CD4-positive, alpha-beta memory T cell (primary cell): Measurements from ENCODE around the gene EPHX1. TPM values are rescaled to one million over a fixed set of nuclear protein-coding genes. Genes with fewer than 3 reads are reported as not detected.
"Not testable (repeated sequence)": the region's sequence is repeated elsewhere in the genome, so short reads cannot be mapped to it uniquely, and the experiment has no call there.

Source experiments
- CTCF ChIA-PET: fragments of 350-600 bp; sonication (Branson Sonifier 250); formaldehyde crosslinking; loops from one replicate; lab custom pipeline; 2021; ENCODE audit warnings: inconsistent platforms; ENCODE audit not compliant: partially characterized antibody; lab: Charles Lee
- POLR2A ChIA-PET: fragments of 350-600 bp; sonication (Branson Sonifier 250); formaldehyde crosslinking; loops from one replicate; lab custom pipeline; 2021; ENCODE audit not compliant: partially characterized antibody; lab: Charles Lee
- DNase-seq, 5 donors: peaks; one replicate each; pipeline versions ENCODE4 v3.0.0 to v3.0.0-alpha.2; 2020 to 2022; ENCODE audit warnings: mixed read lengths in 1 of 5
- H3K27ac ChIP-seq: one replicate; pipeline ENCODE4 v1.7.0; 2013; ENCODE audit warnings: low read depth, low read length
- H3K27me3 ChIP-seq: 2 replicates; pipeline ENCODE4 v1.7.0; 2013; ENCODE audit warnings: mild to moderate bottlenecking, low read length, moderate library complexity; ENCODE audit not compliant: insufficient read depth
- H3K36me3 ChIP-seq: 2 replicates; pipeline ENCODE4 v1.7.0; 2013; ENCODE audit warnings: mild to moderate bottlenecking, low read length, moderate library complexity; ENCODE audit not compliant: insufficient read depth
- H3K4me1 ChIP-seq: 2 replicates; pipeline ENCODE4 v1.7.0; 2013; ENCODE audit warnings: mild to moderate bottlenecking, low read length, moderate library complexity; ENCODE audit not compliant: insufficient read depth
- H3K4me3 ChIP-seq, 2 donors: one replicate each; pipeline ENCODE4 v1.7.0; 2013; ENCODE audit warnings: low read length in 2 of 2, mild to moderate bottlenecking in 1 of 2
- H3K9me3 ChIP-seq, 2 donors: one replicate each; pipeline ENCODE4 v1.7.0; 2013; ENCODE audit warnings: low read length in 2 of 2, control low read depth in 1 of 2; ENCODE audit not compliant: control insufficient read depth in 1 of 2
- H3K27ac Mint-ChIP-seq, 7 donors: one replicate each; pipeline ENCODE4 v1.8.0; 2020 to 2021; ENCODE audit warnings: mixed read lengths in 7 of 7, mild to moderate bottlenecking in 6 of 7, inconsistent platforms in 3 of 7, moderate library complexity in 3 of 7
- H3K27me3 Mint-ChIP-seq, 2 donors: one replicate each; pipeline ENCODE4 v1.8.0; 2020 to 2021; ENCODE audit warnings: mixed read lengths in 2 of 2
- H3K36me3 Mint-ChIP-seq, 2 donors: one replicate each; pipeline ENCODE4 v1.8.0; 2020 to 2021; ENCODE audit warnings: mixed read lengths in 2 of 2, inconsistent platforms in 1 of 2, mild to moderate bottlenecking in 1 of 2
- H3K4me1 Mint-ChIP-seq, 4 donors: one replicate each; pipeline ENCODE4 v1.8.0; 2020 to 2021; ENCODE audit warnings: mixed read lengths in 4 of 4, mild to moderate bottlenecking in 1 of 4
- H3K4me3 Mint-ChIP-seq, 8 donors: one replicate each; pipeline ENCODE4 v1.8.0; 2020 to 2021; ENCODE audit warnings: mixed read lengths in 8 of 8, mild to moderate bottlenecking in 7 of 8, moderate library complexity in 6 of 8, inconsistent platforms in 3 of 8
- H3K9me3 Mint-ChIP-seq, 8 donors: one replicate each; pipeline ENCODE4 v1.8.0; 2020 to 2021; ENCODE audit warnings: mixed read lengths in 8 of 8, mild to moderate bottlenecking in 5 of 8, inconsistent platforms in 3 of 8, moderate library complexity in 1 of 8
- intact Hi-C: fragments of 100-400 bp; cut with micrococcal nuclease; formaldehyde crosslinking; loops from one replicate; pipeline ENCODE4 v1.15.1; 2023
- polyA plus RNA-seq, 2 donors: library from polyadenylated mRNA; unstranded; fragments of 300-500 nt; fragmentation: Illumina TruSeq; gene quantifications; one replicate each; pipeline ENCODE4 v1.2.3, GENCODE V29; 2021
- total RNA-seq, 2 experiments: library from RNA; stranded (reverse); gene quantifications; one replicate each; pipeline ENCODE4 v1.2.3, GENCODE V29; 2021

The EPHX1 gene
- total and polyA plus RNA-seq, 4 experiments from 2014 or later = 0.34 to 3.0 (median 1.3) TPM

DNA sequence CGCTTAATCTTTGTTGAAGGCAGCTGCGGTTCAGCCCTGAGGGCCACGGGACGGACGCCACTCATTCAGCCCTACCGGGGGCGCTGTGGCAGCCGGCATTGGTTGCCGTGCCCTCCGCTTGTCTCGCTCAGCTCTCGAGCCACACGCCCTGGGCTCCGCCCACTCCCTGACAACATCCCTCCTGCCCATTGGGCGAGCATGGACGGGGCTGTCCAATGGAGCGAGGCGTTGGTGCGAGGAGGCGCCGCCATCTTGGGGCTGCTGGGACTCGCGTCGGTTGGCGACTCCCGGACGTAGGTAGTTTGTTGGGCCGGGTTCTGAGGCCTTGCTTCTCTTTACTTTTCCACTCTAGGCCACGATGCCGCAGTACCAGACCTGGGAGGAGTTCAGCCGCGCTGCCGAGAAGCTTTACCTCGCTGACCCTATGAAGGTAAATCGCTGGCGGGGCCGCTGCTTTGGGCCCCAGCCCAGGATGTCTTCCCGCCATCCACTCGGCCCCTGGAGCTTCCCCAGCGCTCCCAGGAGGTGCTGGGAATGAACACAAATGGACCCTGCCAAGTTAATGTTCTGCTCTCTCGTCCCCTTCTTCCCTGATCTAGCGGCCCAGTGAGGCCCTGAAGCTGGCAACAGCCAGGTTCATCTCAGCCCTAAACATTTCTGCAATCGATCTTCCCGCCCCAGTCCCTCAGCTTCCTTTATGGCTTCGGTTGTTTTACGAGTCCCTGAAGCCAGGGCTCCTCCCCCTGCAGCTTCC lies 32.2 kb upstream of the EPHX1 start, which contains the start of gene SRP9:
Gene SRP9 (plus strand): TSS at position 244 of the 754 bp plus-strand sequence. CDS start 115 bp downstream, at position 359.
- Histone ChIP-seq H3K36me3 (no peaks in the 10 kb centered on the region), H3K27me3 (no peaks in the 10 kb centered on the region), H3K27ac (peak within 1 kb of the TSS; percentile 94), H3K4me3 (peak within 1 kb of the TSS; percentile 68 to 94), H3K9me3 (no peaks in the 10 kb centered on the region), H3K4me1 (peaks cover 57% of the 10 kb centered on the region)
- intact Hi-C loops = loop anchor here (1.0 to 5.0 kb wide), 13 partner anchors 33 to 350 kb away; partner anchors contain the start of genes EPHX1, H3-3A, LBR and PYCR2
- H3K27me3 Mint-ChIP-seq = no peaks in the 10 kb centered on the region
- CTCF ChIA-PET = interaction anchor here (0.6 to 3.4 kb wide), 28 partner anchors 8 to 310 kb away, joined by 3 to 27 read pairs (median 4); partner anchors contain the start of genes EPHX1, PYCR2 and TMEM63A
- no peak within 1 kb of the TSS for H3K4me3 Mint-ChIP-seq
- no peaks in the 10 kb centered on the region for H3K9me3 Mint-ChIP-seq
- peaks cover 0 to 32% (median 27%) of the 10 kb centered on the region in 4 donors for H3K4me1 Mint-ChIP-seq
- peak; percentile 99 for DNase-seq
- POLR2A ChIA-PET = interaction anchor here (0.7 to 4.3 kb wide), 55 partner anchors 9 to 630 kb away, joined by 3 to 78 read pairs (median 6); partner anchors contain the start of genes EPHX1, H3-3A, LBR and LEFTY1
- peaks cover 16 to 18% of the 10 kb centered on the region in 2 donors for H3K36me3 Mint-ChIP-seq
- H3K27ac Mint-ChIP-seq = no peak within 1 kb of the TSS

DNA sequence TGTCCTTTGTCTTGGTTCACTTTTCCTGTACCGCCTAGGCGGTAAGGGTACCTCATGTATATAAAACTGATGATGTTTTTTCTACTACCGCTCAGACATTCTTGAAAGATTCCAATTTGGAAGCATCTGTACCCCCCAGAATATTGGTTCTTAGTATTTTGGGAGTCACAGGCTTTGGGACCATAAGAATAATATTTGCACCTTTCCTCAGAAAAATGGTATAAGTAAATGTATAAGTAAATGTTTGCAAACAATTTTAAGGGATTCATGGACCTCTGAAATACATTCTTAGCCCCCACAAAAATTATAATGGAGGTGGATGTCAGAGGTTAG lies 31.6 kb upstream of the EPHX1 start:
- no peak for DNase-seq
- peaks cover 62% of the 10 kb centered on the region for H3K4me1 ChIP-seq
- ChIA-PET CTCF (interaction anchor here (0.7 to 3.4 kb wide), 19 partner anchors 9 to 309 kb away, joined by 3 to 27 read pairs (median 4); partner anchors contain the start of genes EPHX1, PYCR2 and TMEM63A), POLR2A (interaction anchor here (0.9 to 4.3 kb wide), 47 partner anchors 9 to 630 kb away, joined by 3 to 78 read pairs (median 7); partner anchors contain the start of genes EPHX1, H3-3A, LBR and PARP1)
- Mint-ChIP-seq H3K4me1 (peaks cover 0 to 38% (median 27%) of the 10 kb centered on the region in 4 donors), H3K36me3 (peaks cover 20 to 21% of the 10 kb centered on the region in 2 donors), H3K4me3 (no peak overlapping the region), H3K27ac (no peak overlapping the region), H3K27me3 (no peaks in the 10 kb centered on the region), H3K9me3 (no peaks in the 10 kb centered on the region)
- H3K27ac ChIP-seq = peak overlapping the region; percentile 94
- H3K9me3 ChIP-seq = no peaks in the 10 kb centered on the region
- H3K27me3 ChIP-seq = no peaks in the 10 kb centered on the region
- peaks cover under 1% of the 10 kb centered on the region for H3K36me3 ChIP-seq
- intact Hi-C loops = loop anchor here (1.0 to 5.0 kb wide), 5 partner anchors 69 to 351 kb away; partner anchors contain the start of gene LBR
- peak overlapping the region; percentile 68 to 94 for H3K4me3 ChIP-seq

DNA sequence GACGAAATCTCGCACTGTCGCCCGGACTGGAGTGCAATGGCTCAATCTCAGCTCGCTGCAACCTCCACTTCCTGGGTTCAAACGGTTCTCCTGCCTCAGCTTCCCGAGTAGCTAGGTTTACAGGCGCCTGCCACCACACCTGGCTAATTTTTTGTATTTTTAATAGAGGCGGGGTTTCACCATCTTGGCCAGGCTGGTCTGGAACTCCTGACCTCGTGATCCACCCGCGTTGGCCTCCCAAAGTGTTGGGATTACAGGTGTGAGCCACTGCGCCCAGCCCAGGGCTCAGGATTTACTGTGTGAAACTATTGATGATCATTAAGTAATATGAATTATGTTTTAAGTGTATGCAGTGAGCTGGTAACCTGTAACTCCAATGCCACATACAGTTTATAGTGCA lies 30.8 kb upstream of the EPHX1 start:
- H3K4me3 Mint-ChIP-seq = peak overlapping the region in 1 of 8 donors; percentile 28
- ChIA-PET CTCF (interaction anchor here (0.9 to 3.4 kb wide), 8 partner anchors 18 to 347 kb away, joined by 3 to 27 read pairs (median 4); partner anchors contain the start of gene EPHX1), POLR2A (interaction anchor here (0.9 to 4.3 kb wide), 16 partner anchors 8 to 283 kb away, joined by 3 to 78 read pairs (median 17); partner anchors contain the start of genes H3-3A, PYCR2, SDE2 and TMEM63A)
- intact Hi-C loops = loop anchor here (5.0 kb wide), 4 partner anchors 68 to 352 kb away; partner anchors contain the start of gene LBR
- H3K27me3 ChIP-seq, H3K9me3 Mint-ChIP-seq, H3K27ac Mint-ChIP-seq, DNase-seq, H3K9me3 ChIP-seq, H3K36me3 ChIP-seq, H3K27me3 Mint-ChIP-seq: not testable (repeated sequence)
- H3K4me3 ChIP-seq = peak overlapping the region in 1 of 2 donors; percentile 94
- H3K4me1 Mint-ChIP-seq = peaks cover 8 to 46% (median 31%) of the 10 kb centered on the region in 4 donors
- H3K27ac ChIP-seq = peak overlapping the region; percentile 94
- H3K36me3 Mint-ChIP-seq = peaks cover 26 to 28% of the 10 kb centered on the region in 2 donors
- peaks cover 68% of the 10 kb centered on the region for H3K4me1 ChIP-seq

DNA sequence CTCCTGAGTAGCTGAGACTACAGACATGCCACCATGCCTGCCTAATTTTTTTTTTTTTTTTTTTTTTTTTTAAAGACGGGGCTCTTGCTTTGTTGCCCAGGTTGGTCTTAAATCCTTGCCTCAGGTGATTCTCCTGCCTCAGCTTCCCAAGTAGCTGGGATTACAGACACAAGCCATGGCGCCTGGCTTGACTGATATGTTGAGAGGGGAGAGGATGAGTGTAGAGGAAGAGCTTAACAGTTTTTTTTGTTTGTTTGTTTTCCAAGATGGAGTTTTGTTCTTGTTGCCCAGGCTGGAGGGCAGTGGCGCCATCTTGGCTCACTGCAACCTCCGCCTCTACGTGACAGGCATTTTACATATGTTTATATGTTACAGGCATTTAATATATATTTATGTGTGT lies 29.8 kb upstream of the EPHX1 start:
- H3K4me1 Mint-ChIP-seq = peaks cover 8 to 46% (median 31%) of the 10 kb centered on the region in 4 donors
- Histone ChIP-seq H3K36me3 (peaks cover 7% of the 10 kb centered on the region), H3K4me1 (peaks cover 68% of the 10 kb centered on the region), H3K27me3 (no peaks in the 10 kb centered on the region), H3K4me3 (no peak overlapping the region), H3K9me3 (no peaks in the 10 kb centered on the region), H3K27ac (no peak overlapping the region)
- DNase-seq = no peak
- ChIA-PET POLR2A (interaction anchor here (1.0 to 4.3 kb wide), 5 partner anchors 12 to 143 kb away, joined by 3 to 78 read pairs (median 61); partner anchors contain the start of genes PYCR2 and TMEM63A), CTCF (interaction anchor here (0.7 to 3.4 kb wide), 7 partner anchors 13 to 130 kb away, joined by 3 to 27 read pairs (median 3); no protein-coding TSS in a partner anchor)
- H3K9me3 Mint-ChIP-seq = no peaks in the 10 kb centered on the region
- intact Hi-C loops = no loop called here
- H3K27me3 Mint-ChIP-seq = no peaks in the 10 kb centered on the region
- peak overlapping the region in 3 of 7 donors; percentile 48 to 81 (median 70) for H3K27ac Mint-ChIP-seq
- H3K36me3 Mint-ChIP-seq = peaks cover 23 to 30% of the 10 kb centered on the region in 2 donors
- peak overlapping the region in 7 of 8 donors; percentile 27 to 62 (median 57) for H3K4me3 Mint-ChIP-seq

DNA sequence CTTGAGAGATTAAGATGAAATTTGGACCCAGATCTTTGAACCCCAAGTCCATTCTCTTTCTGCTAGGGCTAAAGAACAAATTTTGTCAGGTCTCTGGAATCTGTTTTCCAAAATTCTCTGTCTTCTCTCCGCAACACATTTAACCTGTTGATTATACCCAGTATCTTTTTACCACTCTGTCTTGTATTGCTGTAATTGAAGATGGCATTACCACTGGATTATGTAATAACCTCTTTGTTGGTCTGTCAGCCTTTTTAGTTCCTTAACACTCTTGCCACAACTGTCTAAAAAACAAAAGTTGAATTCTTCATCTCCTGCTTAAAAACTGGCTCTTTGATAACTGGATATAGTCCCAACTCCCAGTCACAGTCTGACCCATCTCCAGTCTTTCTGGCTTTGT lies 29.3 kb upstream of the EPHX1 start:
- H3K27me3 ChIP-seq = no peaks in the 10 kb centered on the region
- POLR2A ChIA-PET = interaction anchor here (3.8 to 4.3 kb wide), 4 partner anchors 11 to 143 kb away, joined by 28 to 78 read pairs (median 62); partner anchors contain the start of genes PYCR2 and TMEM63A
- H3K27ac Mint-ChIP-seq = peak overlapping the region; percentile 2 to 91 (median 65)
- peaks cover 68% of the 10 kb centered on the region for H3K4me1 ChIP-seq
- H3K36me3 ChIP-seq = peaks cover 8% of the 10 kb centered on the region
- H3K27ac ChIP-seq = no peak overlapping the region
- H3K4me3 Mint-ChIP-seq = peak overlapping the region; percentile 7 to 64 (median 44)
- intact Hi-C loops = no loop called here
- H3K9me3 ChIP-seq = no peaks in the 10 kb centered on the region
- CTCF ChIA-PET = interaction anchor here (1.0 to 1.1 kb wide), 2 partner anchors 64 to 96 kb away, joined by 3 read pairs; no protein-coding TSS in a partner anchor
- H3K9me3 Mint-ChIP-seq = no peaks in the 10 kb centered on the region
- no peaks in the 10 kb centered on the region for H3K27me3 Mint-ChIP-seq
- H3K4me1 Mint-ChIP-seq = peaks cover 8 to 46% (median 31%) of the 10 kb centered on the region in 4 donors
- no peak for DNase-seq
- H3K4me3 ChIP-seq = no peak overlapping the region
- H3K36me3 Mint-ChIP-seq = peaks cover 23 to 33% of the 10 kb centered on the region in 2 donors

DNA sequence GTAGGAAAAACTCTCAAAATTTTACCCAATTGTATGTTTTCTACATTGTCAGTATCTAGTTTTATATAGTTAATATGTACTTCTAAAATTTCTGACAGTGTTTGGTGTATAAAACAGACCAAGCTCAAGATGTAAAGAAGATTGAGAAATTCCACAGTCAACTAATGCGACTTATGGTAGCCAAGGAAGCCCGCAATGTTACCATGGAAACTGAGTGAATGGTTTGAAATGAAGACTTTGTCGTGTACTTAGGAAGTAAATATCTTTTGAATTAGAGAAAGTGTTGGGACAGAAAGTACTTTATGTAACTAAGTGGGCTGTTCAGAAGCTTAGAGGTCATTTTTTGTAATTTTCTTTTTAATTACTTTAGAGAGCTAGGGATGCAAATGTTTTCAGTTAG lies 20.8 kb upstream of the EPHX1 start:
- Mint-ChIP-seq H3K4me1 (peaks cover 9 to 21% (median 13%) of the 10 kb centered on the region in 4 donors), H3K36me3 (peaks cover 57 to 59% of the 10 kb centered on the region in 2 donors)
- H3K9me3 Mint-ChIP-seq, intact Hi-C loops, H3K27me3 Mint-ChIP-seq, H3K27ac ChIP-seq, H3K4me1 ChIP-seq, H3K9me3 ChIP-seq, DNase-seq, H3K4me3 Mint-ChIP-seq, H3K27ac Mint-ChIP-seq, CTCF ChIA-PET, H3K27me3 ChIP-seq, H3K4me3 ChIP-seq: not testable (repeated sequence)
- peaks cover 42% of the 10 kb centered on the region for H3K36me3 ChIP-seq
- POLR2A ChIA-PET = interaction anchor here (3.0 kb wide), 1 partner anchor 11 kb away, joined by 17 read pairs; the partner anchor contains the start of gene SRP9
